Right ventricle myocardium inferior (tissue), 1 donor: ENCODE results near the gene PCBP3. TPM values are rescaled to one million over a fixed set of nuclear protein-coding genes. Genes with fewer than 3 reads are reported as not detected.

Experiments
- ATAC-seq: fragments of 200-7000 bp; cut with Tn5 transposase; one replicate; pipeline ENCODE4 v1.9.1; 2020; ENCODE audit warnings: mild to moderate bottlenecking, moderate library complexity
- DNase-seq: peaks from one replicate; pipeline ENCODE4 v3.0.0; 2021; ENCODE audit errors: missing footprints
- intact Hi-C: fragments of 100-400 bp; cut with DNase I; formaldehyde crosslinking; loops from one replicate; pipeline ENCODE4 v1.11.0; 2022
- total RNA-seq: library from RNA; stranded (reverse); fragmentation: NEBNext Ultra II Directional; extraction: Animal tissue kit (Norgen Biotek cat#: 25700); gene quantifications from one replicate; pipeline ENCODE4 v1.2.1, GENCODE V29; 2021
- donor health status: DM: no; HTN: yes; CAD: no; lungs with severe emphysema.

PCBP3 gene
- total RNA-seq, 1 donor from 2014 or later: 3.7 TPM

GRCh38 chr21:45897191-45898027 lies 253.9 kb downstream of the PCBP3 start:
- intact Hi-C loops: no loop called here
- DNase-seq (no peak), ATAC-seq (no peak)

GRCh38 chr21:45898028-45898350 lies 254.5 kb downstream of the PCBP3 start:
- DNase-seq (no peak), ATAC-seq (no peak)
- intact Hi-C loops: no loop called here

GRCh38 chr21:45898781-45899180 lies 255.3 kb downstream of the PCBP3 start:
- ATAC-seq (no peak), DNase-seq (no peak)
- intact Hi-C loops: no loop called here

GRCh38 chr21:45899317-45900033 lies 255.9 kb downstream of the PCBP3 start:
- DNase-seq (no peak), ATAC-seq (no peak)
- intact Hi-C loops: no loop called here

- intact Hi-C loops: no loop called here
- DNase-seq: no peak
- no peak for ATAC-seq
Observed at GRCh38 chr21:45900034-45900868, 256.7 kb downstream of the PCBP3 start.

GRCh38 chr21:45901061-45901690 lies 257.7 kb downstream of the PCBP3 start:
- intact Hi-C loops: no loop called here
- DNase-seq (no peak), ATAC-seq (no peak)

- intact Hi-C loops: no loop called here
- no peak for DNase-seq
- no peak for ATAC-seq
Observed at GRCh38 chr21:45902292-45902995, 258.9 kb downstream of the PCBP3 start.

GRCh38 chr21:45905196-45905595 lies 261.7 kb downstream of the PCBP3 start:
- DNase-seq (no peak), ATAC-seq (no peak)
- intact Hi-C loops: no loop called here

GRCh38 chr21:45906196-45906805 lies 262.8 kb downstream of the PCBP3 start:
- DNase-seq (no peak), ATAC-seq (no peak)
- intact Hi-C loops: no loop called here

GRCh38 chr21:45906859-45907258 lies 263.3 kb downstream of the PCBP3 start:
- no peak for ATAC-seq
- no peak for DNase-seq
- intact Hi-C loops: no loop called here

- DNase-seq (no peak), ATAC-seq (no peak)
- intact Hi-C loops: no loop called here
Observed at GRCh38 chr21:45908536-45909237, 265.2 kb downstream of the PCBP3 start.

- intact Hi-C loops: no loop called here
- ATAC-seq: no peak
- no peak for DNase-seq
Observed at GRCh38 chr21:45909238-45909988, 265.9 kb downstream of the PCBP3 start.

- no peak for ATAC-seq
Observed at GRCh38 chr21:45910155-45910547, 266.6 kb downstream of the PCBP3 start.

GRCh38 chr21:45910548-45911221 lies 267.2 kb downstream of the PCBP3 start:
- intact Hi-C loops: loop anchor here (10.0 kb wide), 1 partner anchor 86 kb away; no protein-coding TSS in a partner anchor
- DNase-seq (no peak), ATAC-seq (no peak)

More at GRCh38 chr21:45910155-45910547, 266.6 kb downstream of the PCBP3 start:
- DNase-seq: no peak
- intact Hi-C loops: loop anchor here (10.0 kb wide), 1 partner anchor 85 kb away; no protein-coding TSS in a partner anchor

GRCh38 chr21:45911806-45912325 lies 268.3 kb downstream of the PCBP3 start:
- intact Hi-C loops: loop anchor here (10.0 kb wide), 1 partner anchor 87 kb away; no protein-coding TSS in a partner anchor
- ATAC-seq: no peak
- no peak for DNase-seq
